ENCODE results near the gene EXTL2. TPM values are rescaled to one million over a fixed set of nuclear protein-coding genes. Genes with fewer than 3 reads are reported as not detected.

The EXTL2 gene
- total RNA-seq, 2 experiments from 2014 or later: 1.5 to 1.8 TPM

GRCh38 chr1:100921110-100921706 is 26.6 kb upstream of the EXTL2 start:
- ChIA-PET CTCF (interaction anchor here (0.6 to 3.5 kb wide), 8 partner anchors 70 to 388 kb away, joined by 3 to 24 read pairs (median 4); no protein-coding TSS in a partner anchor), POLR2A (interaction anchor here (0.7 to 2.5 kb wide), 5 partner anchors 317 to 388 kb away, joined by 3 to 21 read pairs (median 3); partner anchors contain the start of gene S1PR1)
- no peak overlapping the region for H3K27ac ChIP-seq (ENCODE audit: low read depth in 1 of 2, low read length in 2 of 2)
- Mint-ChIP-seq H3K27me3 (no peaks in the 10 kb centered on the region), H3K4me1 (ENCODE audit: low read depth) (peaks cover 39% of the 10 kb centered on the region), H3K9me3 (peaks cover 2% of the 10 kb centered on the region), H3K27ac (peak overlapping the region; percentile 71), H3K36me3 (ENCODE audit: low read depth) (peaks cover 67% of the 10 kb centered on the region), H3K4me3 (no peak overlapping the region)
- peaks cover 39% of the 10 kb centered on the region for H3K36me3 ChIP-seq (ENCODE audit: insufficient read depth, low read length)
- ATAC-seq (ENCODE audit: poor library complexity): no peak
- no peaks in the 10 kb centered on the region for H3K27me3 ChIP-seq (ENCODE audit: control insufficient read depth in 1 of 2, insufficient read depth in 2 of 2, low read length in 2 of 2)
- intact Hi-C loops (cut with DNase I, micrococcal nuclease): loop anchor here (1.0 to 10.0 kb wide), 5 partner anchors 214 to 436 kb away; no protein-coding TSS in a partner anchor
- H3K4me3 ChIP-seq (ENCODE audit: low read length): no peak overlapping the region
- no peaks in the 10 kb centered on the region for H3K9me3 ChIP-seq (ENCODE audit: control insufficient read depth in 1 of 2, insufficient read depth in 1 of 2, low read length in 2 of 2)
- H3K4me1 ChIP-seq (ENCODE audit: insufficient read depth, low read length): peaks cover 28% of the 10 kb centered on the region
- DNase-seq: peak in 4 of 14 experiments; percentile 19 to 80 (median 74)
- peak; percentile 97 for TF ChIP-seq CTCF (IDR thresholded peaks at IDR 0.05)

- intact Hi-C loops (cut with DNase I, micrococcal nuclease): no loop called here
- Histone ChIP-seq H3K4me1 (ENCODE audit: insufficient read depth, low read length) (no peaks in the 10 kb centered on the region), H3K9me3 (ENCODE audit: control insufficient read depth in 1 of 2, insufficient read depth in 1 of 2, low read length in 2 of 2) (no peaks in the 10 kb centered on the region), H3K36me3 (ENCODE audit: insufficient read depth, low read length) (peaks cover 90% of the 10 kb centered on the region), H3K27me3 (ENCODE audit: control insufficient read depth in 1 of 2, insufficient read depth in 2 of 2, low read length in 2 of 2) (no peaks in the 10 kb centered on the region), H3K27ac (ENCODE audit: low read depth in 1 of 2, low read length in 2 of 2) (no peak overlapping the region), H3K4me3 (ENCODE audit: low read length) (no peak overlapping the region)
- H3K4me1 Mint-ChIP-seq (ENCODE audit: low read depth): peaks cover 38% of the 10 kb centered on the region
- peak overlapping the region; percentile 50 for H3K27ac Mint-ChIP-seq
- H3K4me3 Mint-ChIP-seq: no peak overlapping the region
- POLR2A ChIA-PET: no interaction called here
- no peaks in the 10 kb centered on the region for H3K9me3 Mint-ChIP-seq
- no peaks in the 10 kb centered on the region for H3K27me3 Mint-ChIP-seq
- CTCF ChIA-PET: interaction anchor here (1.2 to 1.4 kb wide), 2 partner anchors 327 to 376 kb away, joined by 3 read pairs; no protein-coding TSS in a partner anchor
- DNase-seq (no peak), ATAC-seq (ENCODE audit: poor library complexity) (no peak)
- TF ChIP-seq CTCF (IDR thresholded peaks at IDR 0.05): no peak
- H3K36me3 Mint-ChIP-seq (ENCODE audit: low read depth): peaks cover 95% of the 10 kb centered on the region
Observed at GRCh38 chr1:100912019-100912418, 17.4 kb upstream of the EXTL2 start.

- H3K27me3 Mint-ChIP-seq: no peaks in the 10 kb centered on the region
- H3K9me3 ChIP-seq (ENCODE audit: control insufficient read depth in 1 of 2, insufficient read depth in 1 of 2, low read length in 2 of 2): no peaks in the 10 kb centered on the region
- ChIA-PET POLR2A (interaction anchor here (1.3 to 2.6 kb wide), 4 partner anchors 13 to 401 kb away, joined by 3 to 15 read pairs (median 3); partner anchors contain the start of gene SLC30A7), CTCF (interaction anchor here (0.8 to 2.2 kb wide), 4 partner anchors 14 to 449 kb away, joined by 3 to 6 read pairs (median 4); partner anchors contain the start of gene EXTL2)
- no peak for TF ChIP-seq CTCF (IDR thresholded peaks at IDR 0.05)
- no peak overlapping the region for H3K4me3 Mint-ChIP-seq
- peaks cover 80% of the 10 kb centered on the region for H3K36me3 ChIP-seq (ENCODE audit: insufficient read depth, low read length)
- H3K9me3 Mint-ChIP-seq: no peaks in the 10 kb centered on the region
- ATAC-seq (ENCODE audit: poor library complexity) (no peak), DNase-seq (no peak)
- no peaks in the 10 kb centered on the region for H3K27me3 ChIP-seq (ENCODE audit: control insufficient read depth in 1 of 2, insufficient read depth in 2 of 2, low read length in 2 of 2)
- peaks cover 95% of the 10 kb centered on the region for H3K36me3 Mint-ChIP-seq (ENCODE audit: low read depth)
- peaks cover 48% of the 10 kb centered on the region for H3K4me1 Mint-ChIP-seq (ENCODE audit: low read depth)
- no peak overlapping the region for H3K4me3 ChIP-seq (ENCODE audit: low read length)
- peaks cover 3% of the 10 kb centered on the region for H3K4me1 ChIP-seq (ENCODE audit: insufficient read depth, low read length)
- H3K27ac ChIP-seq (ENCODE audit: low read depth in 1 of 2, low read length in 2 of 2): no peak overlapping the region
- H3K27ac Mint-ChIP-seq: peak overlapping the region; percentile 49
- intact Hi-C loops (cut with DNase I, micrococcal nuclease): no loop called here
Observed at GRCh38 chr1:100909018-100909417, 14.4 kb upstream of the EXTL2 start.

All from CD4-positive, alpha-beta T cell (primary cell).